ENCODE measurements around the gene CDK14.

DNA sequence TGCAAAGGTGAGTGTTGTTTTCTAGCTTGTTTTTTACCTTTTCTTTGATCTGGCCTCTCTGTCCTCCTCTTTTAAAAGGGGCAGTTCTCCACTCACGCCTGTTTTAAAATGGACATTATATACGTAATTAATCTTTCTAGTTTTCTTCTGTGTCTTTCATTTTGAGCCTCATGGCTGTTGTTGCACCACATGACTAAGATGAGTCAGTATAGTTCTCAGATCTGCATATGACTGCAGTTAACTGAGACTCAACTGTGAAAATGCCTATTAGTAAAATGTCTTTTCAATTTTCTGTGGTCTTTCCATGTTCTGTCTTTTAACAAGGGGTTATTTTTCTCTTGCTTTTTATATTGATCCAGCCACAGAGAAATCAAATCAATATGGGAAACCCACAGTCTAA is 296.1 kb downstream of the CDK14 start:
- TF ChIP-seq, protein P1, sequence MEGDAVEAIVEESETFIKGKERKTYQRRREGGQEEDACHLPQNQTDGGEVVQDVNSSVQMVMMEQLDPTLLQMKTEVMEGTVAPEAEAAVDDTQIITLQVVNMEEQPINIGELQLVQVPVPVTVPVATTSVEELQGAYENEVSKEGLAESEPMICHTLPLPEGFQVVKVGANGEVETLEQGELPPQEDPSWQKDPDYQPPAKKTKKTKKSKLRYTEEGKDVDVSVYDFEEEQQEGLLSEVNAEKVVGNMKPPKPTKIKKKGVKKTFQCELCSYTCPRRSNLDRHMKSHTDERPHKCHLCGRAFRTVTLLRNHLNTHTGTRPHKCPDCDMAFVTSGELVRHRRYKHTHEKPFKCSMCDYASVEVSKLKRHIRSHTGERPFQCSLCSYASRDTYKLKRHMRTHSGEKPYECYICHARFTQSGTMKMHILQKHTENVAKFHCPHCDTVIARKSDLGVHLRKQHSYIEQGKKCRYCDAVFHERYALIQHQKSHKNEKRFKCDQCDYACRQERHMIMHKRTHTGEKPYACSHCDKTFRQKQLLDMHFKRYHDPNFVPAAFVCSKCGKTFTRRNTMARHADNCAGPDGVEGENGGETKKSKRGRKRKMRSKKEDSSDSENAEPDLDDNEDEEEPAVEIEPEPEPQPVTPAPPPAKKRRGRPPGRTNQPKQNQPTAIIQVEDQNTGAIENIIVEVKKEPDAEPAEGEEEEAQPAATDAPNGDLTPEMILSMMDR (IDR thresholded peaks at IDR 0.05; ENCODE audit: borderline replicate concordance, extremely low read depth, low read length, poor library complexity, severe bottlenecking), result no peak
- TF ChIP-seq EZH2 (IDR thresholded peaks at IDR 0.05; ENCODE audit: borderline replicate concordance, low read depth, low read length, severe bottlenecking), result no peak

Measured in DND-41 (cell line).